ENCODE results near the gene CCDC12. TPM values are rescaled to one million over a fixed set of nuclear protein-coding genes. Genes with fewer than 3 reads are reported as not detected.
A peak's percentile ranks its signal among the peaks of the same experiment; 100 is the strongest.

Gene CCDC12
- total RNA-seq, 1 experiment from 2014 or later = 44.2 TPM

- Histone ChIP-seq H3K79me2 (ENCODE audit: low read length) (peaks cover 98% of the 10 kb centered on the region), H3K27ac (ENCODE audit: low read length) (no peak overlapping the region)
- no TSS peak for BruUV-seq (replicated peaks)
Observed at GRCh38 chr3:46947981-46948791, 28.4 kb downstream of the CCDC12 start.

DNA sequence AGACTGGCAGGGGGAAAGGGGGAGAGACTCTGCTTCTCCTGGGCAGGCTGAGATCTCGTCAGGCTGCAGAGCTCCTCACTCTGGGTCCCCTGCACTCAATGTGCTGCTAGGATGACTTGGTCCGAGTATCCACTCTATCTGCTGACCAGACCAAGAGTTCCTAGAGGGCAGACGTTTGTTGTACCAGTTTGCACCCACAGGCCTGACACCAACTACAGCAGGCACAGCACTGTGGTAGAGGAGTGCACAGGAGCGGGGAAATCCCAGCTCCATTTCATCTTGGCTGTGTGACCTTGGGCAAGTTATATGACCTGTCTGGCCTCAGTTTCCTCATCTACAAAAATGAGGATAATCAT lies 29.0 kb downstream of the CCDC12 start:
- H3K4me3 ChIP-seq (ENCODE audit: low read length) = no peak overlapping the region
- H3K9me2 ChIP-seq (replicated peaks; ENCODE audit: low read length) = no peaks in the 10 kb centered on the region
- no TSS peak for BruUV-seq (replicated peaks)
- no peak overlapping the region; the same call in 1 of the 2 replicates for H3K27ac ChIP-seq (ENCODE audit: low read length)
- peaks cover 52% of the 10 kb centered on the region for H3K4me1 ChIP-seq (ENCODE audit: insufficient read depth, low read length)
- ATAC-seq = no peak; the same call in 1 of the 2 replicates
- peak overlapping the region; percentile 14; the same call in 1 of the 2 replicates for H3K4me2 ChIP-seq (ENCODE audit: low read length)
- no peak overlapping the region for H3K9ac ChIP-seq (ENCODE audit: low read length)
- POLR2A ChIA-PET (ENCODE audit: unreplicated experiment) = interaction anchor here (0.6 kb wide), 1 partner anchor 27 kb away, joined by 4 read pairs; no protein-coding TSS in a partner anchor
- H3K79me2 ChIP-seq (ENCODE audit: low read length) = peaks cover 98% of the 10 kb centered on the region
- DNase-seq = no peak
- CTCF ChIA-PET = no interaction called here
- intact Hi-C loops (cut with micrococcal nuclease) = no loop called here
- H4K20me1 ChIP-seq (ENCODE audit: low read length) = peaks cover 88% of the 10 kb centered on the region
- H3K9me3 ChIP-seq (ENCODE audit: low read length) = no peaks in the 10 kb centered on the region
- H3K36me3 ChIP-seq (ENCODE audit: low read depth, low read length) = peaks cover 26% of the 10 kb centered on the region
- H3K27me3 ChIP-seq (ENCODE audit: low read length) = no peaks in the 10 kb centered on the region
- no peaks in the 10 kb centered on the region for H3F3A ChIP-seq (ENCODE audit: low read length, unreplicated experiment)
- TF ChIP-seq EZH2phosphoT487 (IDR thresholded peaks at IDR 0.05; ENCODE audit: borderline replicate concordance, low read length) (no peak), CTCF (conservative IDR thresholded peaks at IDR 0.05; ENCODE audit: low read depth, low read length) (no peak), EZH2 (IDR thresholded peaks at IDR 0.05; ENCODE audit: low read length, unreplicated experiment) (no peak)
- no peak overlapping the region for H2AFZ ChIP-seq (ENCODE audit: low read length)

More at GRCh38 chr3:46947981-46948791, 28.4 kb downstream of the CCDC12 start:
- Histone ChIP-seq H3K4me2 (ENCODE audit: low read length) (peak overlapping the region; percentile 14; the same call in 1 of the 2 replicates), H3K9ac (ENCODE audit: low read length) (no peak overlapping the region), H3K27me3 (ENCODE audit: low read length) (no peaks in the 10 kb centered on the region), H3K9me2 (replicated peaks; ENCODE audit: low read length) (no peaks in the 10 kb centered on the region), H3K4me3 (ENCODE audit: low read length) (no peak overlapping the region), H3K4me1 (ENCODE audit: insufficient read depth, low read length) (peaks cover 45% of the 10 kb centered on the region), H3K9me3 (ENCODE audit: low read length) (no peaks in the 10 kb centered on the region), H4K20me1 (ENCODE audit: low read length) (peaks cover 88% of the 10 kb centered on the region), H2AFZ (ENCODE audit: low read length) (no peak overlapping the region), H3K36me3 (ENCODE audit: low read depth, low read length) (peaks cover 19% of the 10 kb centered on the region), H3F3A (ENCODE audit: low read length, unreplicated experiment) (no peaks in the 10 kb centered on the region)
- intact Hi-C loops (cut with micrococcal nuclease) = no loop called here
- POLR2A ChIA-PET (ENCODE audit: unreplicated experiment) = interaction anchor here (0.6 kb wide), 1 partner anchor 26 kb away, joined by 4 read pairs; no protein-coding TSS in a partner anchor
- TF ChIP-seq EZH2phosphoT487 (IDR thresholded peaks at IDR 0.05; ENCODE audit: borderline replicate concordance, low read length) (no peak), EZH2 (IDR thresholded peaks at IDR 0.05; ENCODE audit: low read length, unreplicated experiment) (no peak), CTCF (conservative IDR thresholded peaks at IDR 0.05; ENCODE audit: low read depth, low read length) (no peak)
- no peak for ATAC-seq
- CTCF ChIA-PET = no interaction called here
- DNase-seq = peak; percentile 10
